HUES6 (cell line): ENCODE results near the gene SPANXN2.

Experiments used
- H3K27ac ChIP-seq: 2 replicates; pipeline ENCODE4 v1.7.0; 2013; ENCODE audit warnings: low read depth, mild to moderate bottlenecking, low read length, inconsistent platforms
- H3K27me3 ChIP-seq: 2 replicates; pipeline ENCODE4 v1.6.1; 2013; ENCODE audit warnings: low read length; ENCODE audit not compliant: control insufficient read depth, insufficient read depth
- H3K36me3 ChIP-seq: 2 replicates; pipeline ENCODE4 v1.6.1; 2013; ENCODE audit warnings: low read length; ENCODE audit not compliant: control insufficient read depth, insufficient read depth
- H3K4me1 ChIP-seq: 2 replicates; pipeline ENCODE4 v1.6.1; 2013; ENCODE audit warnings: low read length; ENCODE audit not compliant: control insufficient read depth, insufficient read depth
- H3K4me3 ChIP-seq: 2 replicates; pipeline ENCODE4 v1.5.1; 2013; ENCODE audit warnings: low read depth, low read length
- H3K9ac ChIP-seq: one replicate; pipeline ENCODE4 v1.6.1; 2013; ENCODE audit warnings: mild to moderate bottlenecking, low read length
- H3K9me3 ChIP-seq: 2 replicates; pipeline ENCODE4 v1.6.1; 2013; ENCODE audit warnings: low read depth, low read length; ENCODE audit not compliant: control insufficient read depth, insufficient read depth

The SPANXN2 gene

GRCh38 chrX:143674926-143675325 is 45.6 kb downstream of the SPANXN2 start:
- Histone ChIP-seq H3K9me3 (no peaks in the 10 kb centered on the region; the same call in 1 of the 2 replicates), H3K9ac (no peak overlapping the region), H3K27ac (no peak overlapping the region), H3K4me3 (no peak overlapping the region), H3K4me1 (no peaks in the 10 kb centered on the region), H3K36me3 (no peaks in the 10 kb centered on the region), H3K27me3 (no peaks in the 10 kb centered on the region)

- no peaks in the 10 kb centered on the region for H3K4me1 ChIP-seq
- no peak overlapping the region for H3K9ac ChIP-seq
- H3K27me3 ChIP-seq = no peaks in the 10 kb centered on the region
- H3K9me3 ChIP-seq = no peaks in the 10 kb centered on the region; the same call in 1 of the 2 replicates
- H3K4me3 ChIP-seq = no peak overlapping the region
- H3K27ac ChIP-seq = no peak overlapping the region
- no peaks in the 10 kb centered on the region for H3K36me3 ChIP-seq
Measured at GRCh38 chrX:143669395-143669794, 51.2 kb downstream of the SPANXN2 start.

GRCh38 chrX:143664302-143664701 is 56.2 kb downstream of the SPANXN2 start:
- Histone ChIP-seq H3K4me3 (no peak overlapping the region), H3K36me3 (no peaks in the 10 kb centered on the region), H3K9me3 (no peaks in the 10 kb centered on the region), H3K9ac (no peak overlapping the region), H3K27ac (no peak overlapping the region), H3K27me3 (no peaks in the 10 kb centered on the region), H3K4me1 (no peaks in the 10 kb centered on the region)

- no peak overlapping the region for H3K9ac ChIP-seq
- H3K27ac ChIP-seq = no peak overlapping the region
- H3K4me1 ChIP-seq = no peaks in the 10 kb centered on the region
- no peaks in the 10 kb centered on the region for H3K36me3 ChIP-seq
- H3K27me3 ChIP-seq = no peaks in the 10 kb centered on the region
- H3K9me3 ChIP-seq = no peaks in the 10 kb centered on the region
- no peak overlapping the region for H3K4me3 ChIP-seq
Measured at GRCh38 chrX:143663755-143664154, 56.8 kb downstream of the SPANXN2 start.
